HEK293 (cell line): ENCODE data around the gene EEF1AKMT4.

Source experiments
- CTCF ChIA-PET: fragments of 350-600 bp; formaldehyde crosslinking; extraction: SDS; loops from one replicate; lab custom pipeline; 2021; ENCODE audit warnings: antibody characterized with exemption; lab: Yijun Ruan, JAX
- POLR2A ChIA-PET: fragments of 300-600 bp; formaldehyde crosslinking; extraction: SDS; loops from one replicate; lab custom pipeline; 2020; ENCODE audit warnings: antibody characterized with exemption, inconsistent platforms; lab: Yijun Ruan, JAX
- H3K27ac ChIP-seq: fragments of 200-500 bp; sonication (Bioruptor generic); 2 replicates; pipeline ENCODE4 v1.5.1; 2014; ENCODE audit warnings: low read depth, low read length, control low read depth, inconsistent platforms; ENCODE audit errors: extremely low read depth
- H3K36me3 ChIP-seq, 2 experiments: fragments of 200-500 bp in 1 of 2; sonication (Bioruptor generic) in 1 of 2; 1 replicate in 1 of 2; 2 replicates in 1 of 2; pipeline ENCODE4 v1.5.1; 2014 to 2017; ENCODE audit warnings: inconsistent platforms in 2 of 2, low read length in 2 of 2; ENCODE audit not compliant: control insufficient read depth in 2 of 2, insufficient read depth in 1 of 2
- H3K4me1 ChIP-seq: fragments of 200-500 bp; sonication (Bioruptor generic); 2 replicates; pipeline ENCODE4 v1.5.1; 2014; ENCODE audit warnings: mild to moderate bottlenecking, low read length, inconsistent platforms; ENCODE audit not compliant: control insufficient read depth, insufficient read depth
- H3K4me3 ChIP-seq: 2 replicates; pipeline ENCODE4 v1.5.1; 2011; ENCODE audit warnings: low read depth, mild to moderate bottlenecking, control low read depth, low read length, moderate library complexity
- H3K9me3 ChIP-seq: fragments of 200-500 bp; sonication (Bioruptor generic); 2 replicates; pipeline ENCODE4 v1.5.1; 2014; ENCODE audit warnings: low read depth, low read length, inconsistent platforms; ENCODE audit not compliant: control insufficient read depth, insufficient read depth
- HIC1 ChIP-seq: fragments of 450-650 bp; formaldehyde crosslinking; IDR thresholded peaks from 2 replicates; pipeline ENCODE4 v1.5.1; 2016; ENCODE audit warnings: missing biosample characterization, missing genetic modification characterization
- HOXD13 ChIP-seq: sonication (generic); formaldehyde crosslinking; IDR thresholded peaks from 2 replicates; pipeline ENCODE4 v1.8.0; 2022; ENCODE audit warnings: missing genetic modification reagents, borderline replicate concordance
- YY1 ChIP-seq: fragments of 450-650 bp; formaldehyde crosslinking; IDR thresholded peaks from 2 replicates; pipeline ENCODE4 v1.5.1; 2018; ENCODE audit warnings: missing biosample characterization, missing genetic modification characterization
- ZBTB17 ChIP-seq: fragments of 450-650 bp; formaldehyde crosslinking; IDR thresholded peaks from 2 replicates; pipeline ENCODE4 v1.5.1; 2016; ENCODE audit warnings: missing biosample characterization, missing genetic modification characterization
- ZBTB7A ChIP-seq: fragments of 450-650 bp; formaldehyde crosslinking; IDR thresholded peaks from 2 replicates; pipeline ENCODE4 v1.5.1; 2016; ENCODE audit warnings: low read depth, missing biosample characterization, missing genetic modification characterization
- ZEB2 ChIP-seq: fragments of 450-650 bp; formaldehyde crosslinking; IDR thresholded peaks from 2 replicates; pipeline ENCODE4 v1.5.1; 2016; ENCODE audit warnings: missing biosample characterization, missing genetic modification characterization
- ZFHX2 ChIP-seq: fragments of 450-650 bp; formaldehyde crosslinking; conservative IDR thresholded peaks from 2 replicates; pipeline ENCODE4 v1.5.1; 2016; ENCODE audit warnings: missing biosample characterization, missing genetic modification characterization
- ZNF366 ChIP-seq: fragments of 450-650 bp; formaldehyde crosslinking; conservative IDR thresholded peaks from 2 replicates; pipeline ENCODE4 v1.5.1; 2016; ENCODE audit warnings: missing biosample characterization, missing genetic modification characterization
- ZNF391 ChIP-seq: fragments of 450-650 bp; formaldehyde crosslinking; IDR thresholded peaks from 2 replicates; pipeline ENCODE4 v1.5.1; 2016; ENCODE audit warnings: low read depth, missing biosample characterization, missing genetic modification characterization, borderline replicate concordance
- ZNF416 ChIP-seq: fragments of 450-650 bp; formaldehyde crosslinking; IDR thresholded peaks from 2 replicates; pipeline ENCODE4 v1.5.1; 2016; ENCODE audit warnings: missing biosample characterization, missing genetic modification characterization
- ZNF501 ChIP-seq: fragments of 450-650 bp; formaldehyde crosslinking; IDR thresholded peaks from 2 replicates; pipeline ENCODE4 v1.5.1; 2016; ENCODE audit warnings: missing biosample characterization, missing genetic modification characterization
- ZNF654 ChIP-seq: fragments of 450-650 bp; formaldehyde crosslinking; IDR thresholded peaks from 2 replicates; pipeline ENCODE4 v1.5.1; 2016; ENCODE audit warnings: low read depth, missing biosample characterization, missing genetic modification characterization
- ZNF660 ChIP-seq: fragments of 450-650 bp; IDR thresholded peaks from 2 replicates; pipeline ENCODE4 v1.5.1; 2018; ENCODE audit warnings: missing biosample characterization, mild to moderate bottlenecking, missing genetic modification characterization
- ZNF768 ChIP-seq: fragments of 450-650 bp; formaldehyde crosslinking; IDR thresholded peaks from 2 replicates; pipeline ENCODE4 v1.5.1; 2018; ENCODE audit warnings: missing biosample characterization, mild to moderate bottlenecking, missing genetic modification characterization
- ZNF777 ChIP-seq: fragments of 450-650 bp; formaldehyde crosslinking; IDR thresholded peaks from 2 replicates; pipeline ENCODE4 v1.5.1; 2017; ENCODE audit warnings: missing biosample characterization, missing genetic modification characterization, borderline replicate concordance
- ZNF785 ChIP-seq: fragments of 450-650 bp; formaldehyde crosslinking; IDR thresholded peaks from 2 replicates; pipeline ENCODE4 v1.5.1; 2016; ENCODE audit warnings: missing biosample characterization, missing genetic modification characterization
- ZSCAN16 ChIP-seq: fragments of 450-650 bp; formaldehyde crosslinking; IDR thresholded peaks from 2 replicates; pipeline ENCODE4 v1.5.1; 2016; ENCODE audit warnings: missing biosample characterization, missing genetic modification characterization
- ZSCAN30 ChIP-seq: fragments of 450-650 bp; IDR thresholded peaks from 2 replicates; pipeline ENCODE4 v1.5.1; 2018; ENCODE audit warnings: missing biosample characterization, mild to moderate bottlenecking, missing genetic modification characterization, moderate library complexity
- ZSCAN4 ChIP-seq: fragments of 450-650 bp; formaldehyde crosslinking; IDR thresholded peaks from 2 replicates; pipeline ENCODE4 v1.5.1; 2017; ENCODE audit warnings: missing biosample characterization, missing genetic modification characterization
- ZSCAN5A ChIP-seq: fragments of 450-650 bp; formaldehyde crosslinking; IDR thresholded peaks from 2 replicates; pipeline ENCODE4 v1.5.1; 2016; ENCODE audit warnings: missing biosample characterization, missing genetic modification characterization
- TF ChIP-seq, protein P1 (sequence below): fragments of 450-650 bp; formaldehyde crosslinking; IDR thresholded peaks from 2 replicates; pipeline ENCODE4 v1.5.1; 2017; ENCODE audit warnings: missing biosample characterization, missing genetic modification characterization

The EEF1AKMT4 gene

GRCh38 chr3:184222521-184222920, 27.0 kb upstream of the EEF1AKMT4 start:
- no peaks in the 10 kb centered on the region for H3K4me1 ChIP-seq
- H3K4me3 ChIP-seq: no peak overlapping the region
- no peaks in the 10 kb centered on the region for H3K9me3 ChIP-seq
- POLR2A ChIA-PET: no interaction called here
- no peak overlapping the region for H3K27ac ChIP-seq
- H3K36me3 ChIP-seq: no peaks in the 10 kb centered on the region
- TF ChIP-seq ZNF785 (tag by site-specific recombination) (no peak), HOXD13 (no peak), ZFHX2 (peak; percentile 16; the same call in 1 of the 2 replicates)
- CTCF ChIA-PET: no interaction called here

DNA sequence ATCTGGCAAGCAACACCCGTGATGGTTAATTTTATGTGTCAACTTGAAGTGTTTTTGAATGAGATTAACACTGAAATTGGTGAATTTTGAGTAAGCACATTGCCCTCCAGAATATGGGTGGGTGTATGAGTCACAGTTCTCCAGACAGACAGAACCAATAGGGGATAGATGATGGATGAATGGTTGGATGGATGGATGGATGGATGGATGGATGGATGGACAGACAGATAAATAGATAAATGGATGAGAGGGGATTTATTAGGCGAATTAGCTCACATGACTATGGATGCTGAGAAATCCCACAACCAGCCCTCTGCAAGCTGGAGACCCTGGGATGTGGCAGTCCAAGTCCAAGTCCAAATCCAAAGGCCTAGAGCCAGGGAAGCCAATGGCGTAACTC, 25.5 kb upstream of the EEF1AKMT4 start:
- TF ChIP-seq, protein P1, sequence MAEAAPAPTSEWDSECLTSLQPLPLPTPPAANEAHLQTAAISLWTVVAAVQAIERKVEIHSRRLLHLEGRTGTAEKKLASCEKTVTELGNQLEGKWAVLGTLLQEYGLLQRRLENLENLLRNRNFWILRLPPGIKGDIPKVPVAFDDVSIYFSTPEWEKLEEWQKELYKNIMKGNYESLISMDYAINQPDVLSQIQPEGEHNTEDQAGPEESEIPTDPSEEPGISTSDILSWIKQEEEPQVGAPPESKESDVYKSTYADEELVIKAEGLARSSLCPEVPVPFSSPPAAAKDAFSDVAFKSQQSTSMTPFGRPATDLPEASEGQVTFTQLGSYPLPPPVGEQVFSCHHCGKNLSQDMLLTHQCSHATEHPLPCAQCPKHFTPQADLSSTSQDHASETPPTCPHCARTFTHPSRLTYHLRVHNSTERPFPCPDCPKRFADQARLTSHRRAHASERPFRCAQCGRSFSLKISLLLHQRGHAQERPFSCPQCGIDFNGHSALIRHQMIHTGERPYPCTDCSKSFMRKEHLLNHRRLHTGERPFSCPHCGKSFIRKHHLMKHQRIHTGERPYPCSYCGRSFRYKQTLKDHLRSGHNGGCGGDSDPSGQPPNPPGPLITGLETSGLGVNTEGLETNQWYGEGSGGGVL (tag by site-specific recombination): no peak
- TF ChIP-seq ZBTB7A (tag by site-specific recombination) (no peak), ZNF777 (tag by site-specific recombination) (no peak), ZNF416 (tag by site-specific recombination) (no peak), ZNF391 (tag by site-specific recombination) (no peak), ZEB2 (tag by site-specific recombination) (no peak), ZNF768 (no peak), ZBTB17 (peak; percentile 64), ZNF366 (peak; percentile 65; the same call in 1 of the 2 replicates)
- no peaks in the 10 kb centered on the region for H3K4me1 ChIP-seq
- ChIA-PET CTCF (interaction anchor here (0.7 kb wide), 1 partner anchor 15 kb away, joined by 3 read pairs; no protein-coding TSS in a partner anchor), POLR2A (no interaction called here)
- no peak overlapping the region for H3K4me3 ChIP-seq
- H3K36me3 ChIP-seq: no peaks in the 10 kb centered on the region
- no peaks in the 10 kb centered on the region for H3K9me3 ChIP-seq
- H3K27ac ChIP-seq: no peak overlapping the region

DNA sequence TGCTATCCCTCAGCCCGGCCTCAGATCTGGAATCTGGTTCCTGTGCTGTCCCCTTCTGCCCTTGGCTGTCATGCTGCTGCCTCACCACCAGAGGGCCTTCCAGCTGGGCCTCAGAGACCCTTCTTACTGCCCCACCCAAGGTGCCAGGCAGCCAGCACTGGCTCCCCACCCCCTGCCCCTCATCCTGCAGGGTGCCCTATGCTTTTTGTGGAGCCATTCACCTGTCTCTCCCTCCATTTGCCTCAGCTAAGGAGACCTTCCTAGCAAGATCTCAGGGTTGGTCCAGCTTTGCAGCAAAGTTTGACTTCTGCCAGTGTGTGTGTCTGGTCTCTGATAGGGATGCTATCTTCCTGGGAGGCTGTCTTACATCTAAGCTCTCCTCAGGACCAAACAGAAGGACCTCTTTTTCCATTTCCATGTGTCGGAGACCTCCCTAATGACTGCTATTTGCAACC, 22.0 kb upstream of the EEF1AKMT4 start:
- TF ChIP-seq ZSCAN4 (tag by site-specific recombination): peak; percentile 28; the same call in 1 of the 2 replicates
- no peak for TF ChIP-seq ZNF501
- TF ChIP-seq HIC1 (tag by site-specific recombination): peak; percentile 73; the same call in 1 of the 2 replicates
- no peak for TF ChIP-seq ZBTB7A (tag by site-specific recombination)
- 0 out of 2 replicates have a peak, but pooled peaks have one; percentile 61 for TF ChIP-seq ZSCAN30 (tag by site-specific recombination)
- TF ChIP-seq ZSCAN16 (tag by site-specific recombination): no peak
- 0 out of 2 replicates have a peak, but pooled peaks have one; percentile 24 for TF ChIP-seq ZNF660 (tag by site-specific recombination)
- no peak for TF ChIP-seq ZSCAN5A (tag by site-specific recombination)
- TF ChIP-seq YY1 (tag by site-specific recombination): no peak
- peak; percentile 25 for TF ChIP-seq ZNF654 (tag by site-specific recombination)
- ChIA-PET CTCF (interaction anchor here (0.5 to 4.4 kb wide), 30 partner anchors 10 to 824 kb away, joined by 3 to 66 read pairs (median 4); no protein-coding TSS in a partner anchor), POLR2A (interaction anchor here (0.6 kb wide), 1 partner anchor 29 kb away, joined by 3 read pairs; no protein-coding TSS in a partner anchor)
- Histone ChIP-seq H3K4me1 (no peaks in the 10 kb centered on the region), H3K27ac (no peak overlapping the region), H3K4me3 (no peak overlapping the region), H3K9me3 (no peaks in the 10 kb centered on the region), H3K36me3 (no peaks in the 10 kb centered on the region)
